EL (cell line): Measurements from ENCODE around the gene ACSM6.
"Not testable (repeated sequence)": the region's sequence is repeated elsewhere in the genome, so short reads cannot be mapped to it uniquely, and the experiment has no call there.

ENCODE experiments used
- DNase-seq: peaks from one replicate; pipeline ENCODE4 v3.0.0-alpha.2; 2016

The ACSM6 gene

DNA sequence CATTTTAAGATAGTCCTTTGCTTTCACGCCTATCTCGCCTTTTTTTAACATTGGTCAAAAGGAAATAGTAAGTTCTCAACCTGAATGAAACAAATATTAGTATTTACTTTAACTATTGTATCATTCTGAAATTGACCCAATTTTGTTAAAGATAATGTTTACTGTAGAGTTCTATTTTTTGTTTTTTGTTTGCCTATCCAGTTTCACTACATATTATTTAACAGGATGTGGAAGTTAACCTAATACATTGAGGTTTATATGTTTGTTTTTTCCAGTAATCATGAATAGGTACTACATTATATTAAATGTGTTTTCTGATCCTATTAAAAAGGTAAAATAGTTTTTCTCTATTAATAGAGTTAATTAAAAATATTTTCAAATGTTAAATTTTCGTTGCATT lies 26.5 kb downstream of the ACSM6 start:
- no peak for DNase-seq

GRCh38 chr10:95221124-95221523 lies 27.1 kb downstream of the ACSM6 start:
- peak; percentile 67 for DNase-seq

- no peak for DNase-seq
These were observed 31.1 kb downstream of the ACSM6 start for GRCh38 chr10:95225136-95225535.

- DNase-seq: not testable (repeated sequence)
These were observed 35.1 kb downstream of the ACSM6 start for GRCh38 chr10:95228934-95229723.

- DNase-seq: peak; percentile 99
These were observed 35.9 kb downstream of the ACSM6 start for GRCh38 chr10:95229724-95230627.

- DNase-seq: not testable (repeated sequence)
These were observed 36.9 kb downstream of the ACSM6 start for GRCh38 chr10:95230677-95231586.

DNA sequence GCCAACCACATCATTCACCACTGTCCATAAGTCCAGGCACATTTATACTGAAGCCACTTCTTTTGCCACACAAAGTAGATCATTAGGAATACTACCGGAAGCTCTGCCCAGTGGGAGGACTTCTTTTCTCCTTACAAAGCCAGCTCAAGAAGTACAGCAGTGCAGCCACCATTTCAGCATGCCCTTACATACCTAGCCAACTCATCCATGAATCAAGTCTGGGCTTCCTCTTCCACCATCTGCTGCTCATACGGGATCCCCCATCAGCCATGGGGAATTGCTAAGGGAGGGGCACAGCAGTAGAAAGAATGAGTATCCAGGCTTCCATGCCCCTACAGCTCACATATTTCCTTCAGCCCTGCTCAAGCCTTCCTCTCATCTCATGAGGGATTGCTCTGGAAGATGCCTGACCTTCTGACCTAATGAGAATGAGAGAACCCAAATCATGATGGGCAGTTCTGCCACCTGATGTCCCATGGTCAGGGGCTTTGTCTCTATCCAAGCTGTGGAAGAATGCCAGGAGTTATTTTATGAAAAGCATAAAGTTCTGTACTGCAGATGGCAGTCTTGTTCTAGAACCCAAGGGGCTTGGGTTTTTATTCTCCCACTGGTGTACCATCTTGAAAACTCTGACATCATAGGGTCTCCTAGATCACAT lies 39.5 kb downstream of the ACSM6 start:
- DNase-seq: no peak

- no peak for DNase-seq
These were observed 40.9 kb downstream of the ACSM6 start for GRCh38 chr10:95234951-95235350.

GRCh38 chr10:95235676-95236067 lies 41.6 kb downstream of the ACSM6 start:
- no peak for DNase-seq

GRCh38 chr10:95236068-95236903 lies 42.2 kb downstream of the ACSM6 start:
- DNase-seq: peak; percentile 74

GRCh38 chr10:95237376-95238170 lies 43.5 kb downstream of the ACSM6 start:
- peak; percentile 64 for DNase-seq

GRCh38 chr10:95240096-95240495 lies 46.1 kb downstream of the ACSM6 start:
- DNase-seq: not testable (repeated sequence)

DNA sequence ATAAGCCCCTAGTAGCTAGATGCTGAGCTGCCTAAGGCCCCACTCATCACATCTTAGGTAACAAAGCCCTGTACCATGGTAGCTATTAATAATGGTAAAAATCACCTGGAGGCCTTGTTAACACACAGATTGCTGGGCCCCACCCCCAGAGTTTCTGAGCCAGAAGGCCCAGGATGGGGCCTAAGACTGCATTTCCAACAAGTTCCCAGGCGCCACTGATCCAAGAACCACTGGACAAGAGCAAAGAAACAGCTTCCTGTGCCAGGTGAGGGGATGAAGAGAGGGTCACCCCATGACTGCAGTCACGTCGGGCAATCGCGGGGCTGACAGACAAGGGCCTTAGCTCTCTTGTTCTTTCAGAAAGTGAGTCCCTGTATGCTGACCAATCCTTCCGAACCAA lies 46.8 kb downstream of the ACSM6 start:
- DNase-seq: no peak

DNA sequence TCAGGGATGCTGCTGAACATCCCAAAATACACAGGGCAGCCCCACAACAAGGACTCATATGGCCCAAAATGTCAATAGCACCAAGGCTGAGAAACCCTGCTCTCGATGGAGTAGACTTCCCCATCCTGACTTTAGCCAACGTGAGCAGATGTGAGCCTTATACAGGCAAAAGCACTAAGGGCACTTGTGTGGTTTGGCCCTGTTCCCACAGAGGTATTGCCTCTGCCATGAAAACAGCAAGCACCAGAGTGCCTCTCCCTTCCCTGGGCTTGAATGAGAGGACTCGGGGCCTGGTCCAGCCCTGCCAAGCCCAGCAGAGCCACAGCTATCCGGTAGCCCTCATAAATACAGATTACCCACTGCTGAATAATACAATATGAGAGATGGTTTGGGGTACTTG lies 47.5 kb downstream of the ACSM6 start:
- no peak for DNase-seq

DNA sequence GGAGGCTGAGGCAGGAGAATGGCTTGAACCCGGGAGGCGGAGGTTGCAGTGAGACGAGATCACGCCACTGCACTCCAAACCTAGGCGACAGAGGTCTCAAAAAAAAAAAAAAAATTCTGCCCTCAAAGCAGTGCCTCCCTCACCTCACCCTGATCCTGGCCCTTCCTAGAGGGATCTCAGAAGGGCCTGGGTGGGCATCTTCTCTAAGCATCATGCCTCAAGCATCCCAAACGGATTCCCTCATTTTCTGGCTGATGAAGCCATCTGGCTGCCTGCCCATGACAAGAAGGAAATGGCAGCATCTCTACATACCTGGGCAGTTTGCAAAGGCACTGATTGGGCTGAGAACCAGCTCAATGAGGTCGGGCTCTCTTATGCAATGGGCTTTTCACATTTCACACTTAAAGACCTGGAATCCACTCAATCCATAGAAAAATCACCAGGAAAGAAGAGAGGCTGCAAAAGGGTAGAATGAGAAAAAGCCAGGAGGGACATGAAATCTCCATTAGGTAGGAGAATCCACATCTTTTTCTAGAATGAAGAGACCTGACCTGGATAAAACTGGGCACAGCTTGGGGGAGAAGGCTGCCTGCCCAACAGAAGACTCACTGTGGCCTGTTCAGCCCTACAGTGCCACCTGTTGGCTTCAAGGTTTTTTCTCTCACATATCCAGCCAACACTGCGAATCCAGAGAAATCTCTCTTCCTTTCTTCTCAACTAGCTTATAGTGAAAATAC lies 48.7 kb downstream of the ACSM6 start:
- peak; percentile 67 for DNase-seq

- no peak for DNase-seq
These were observed 49.2 kb downstream of the ACSM6 start for GRCh38 chr10:95243318-95243617.

GRCh38 chr10:95244152-95244551 lies 50.1 kb downstream of the ACSM6 start:
- DNase-seq: no peak

- DNase-seq: no peak
These were observed 51.5 kb downstream of the ACSM6 start for GRCh38 chr10:95245425-95246055.

DNA sequence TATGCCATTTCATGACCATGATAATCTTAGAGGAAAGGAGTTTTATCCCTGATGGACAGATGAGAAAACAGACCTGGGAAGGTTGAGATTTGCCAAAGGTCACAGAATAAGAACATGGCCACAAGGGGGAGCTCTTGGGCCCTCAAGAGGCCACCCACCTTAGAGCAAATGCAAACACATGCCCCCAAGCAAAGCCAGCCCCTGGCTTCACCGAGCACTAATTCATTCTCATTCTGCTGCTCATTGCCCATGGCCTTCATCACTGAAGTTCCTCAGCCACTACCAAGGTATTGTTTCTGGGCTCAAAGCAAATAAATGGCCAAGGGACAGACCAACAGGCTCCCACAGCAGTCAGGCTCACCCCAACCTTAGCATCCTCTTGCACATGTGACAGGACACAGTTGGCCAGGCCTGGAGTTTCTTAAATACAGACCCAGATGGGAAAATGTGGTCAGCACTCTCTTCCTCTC lies 52.6 kb downstream of the ACSM6 start:
- DNase-seq: peak; percentile 84
